Hypothalamus (tissue), 51 donors: ENCODE measurements around the gene ISYNA1.

Experiments used
- DNase-seq, 51 donors: peaks; one replicate each; lab custom pipeline; 2025; lab: John Stamatoyannopoulos, UW

Gene ISYNA1

GRCh38 chr19:18399008-18399407 is 38.9 kb downstream of the ISYNA1 start:
- DNase-seq = no peak

GRCh38 chr19:18397242-18398202 is 40.4 kb downstream of the ISYNA1 start, which contains the start of gene LRRC25:
Gene LRRC25, minus strand, starts transcription at chr19:18397622. Its CDS starts 659 bp downstream, at chr19:18396963.
- DNase-seq = peak in 13 of 51 donors; percentile 4 to 32 (median 20)

GRCh38 chr19:18396471-18397241 is 41.3 kb downstream of the ISYNA1 start:
- no peak for DNase-seq

- peak in 5 of 51 donors; percentile 3 to 10 (median 7) for DNase-seq
These were observed 44.1 kb downstream of the ISYNA1 start for GRCh38 chr19:18393836-18394235.

- DNase-seq = no peak
These were observed 45.0 kb downstream of the ISYNA1 start for GRCh38 chr19:18392926-18393325.

GRCh38 chr19:18392417-18392816 is 45.5 kb downstream of the ISYNA1 start:
- peak in 5 of 51 donors; percentile 6 to 30 (median 16) for DNase-seq

- DNase-seq = no peak
These were observed 46.3 kb downstream of the ISYNA1 start for GRCh38 chr19:18391509-18392075.

GRCh38 chr19:18390065-18390907 is 47.6 kb downstream of the ISYNA1 start:
- DNase-seq = no peak

- no peak for DNase-seq
These were observed 48.2 kb downstream of the ISYNA1 start for GRCh38 chr19:18389726-18390064.

GRCh38 chr19:18388960-18389725 is 48.8 kb downstream of the ISYNA1 start:
- DNase-seq = no peak

GRCh38 chr19:18388100-18388959 is 49.6 kb downstream of the ISYNA1 start:
- DNase-seq = peak in 50 of 51 donors; percentile 7 to 83 (median 54)

- no peak for DNase-seq
These were observed 51.2 kb downstream of the ISYNA1 start for GRCh38 chr19:18386543-18387271.

- DNase-seq = no peak
These were observed 52.0 kb downstream of the ISYNA1 start, which contains the start of gene GDF15 for GRCh38 chr19:18385675-18386542. Gene GDF15, plus strand, starts transcription at chr19:18386158. Its CDS starts 32 bp downstream, at chr19:18386190.

- DNase-seq = no peak
These were observed 52.6 kb downstream of the ISYNA1 start for GRCh38 chr19:18385359-18385674.

GRCh38 chr19:18384775-18385174 is 53.2 kb downstream of the ISYNA1 start:
- DNase-seq = no peak
